ENCODE measurements around the gene AFG3L2. TPM values are rescaled to one million over a fixed set of nuclear protein-coding genes. Genes with fewer than 3 reads are reported as not detected.

Gene AFG3L2
- total and polyA plus RNA-seq, 2 experiments from 2014 or later = 50.3 to 105 TPM

- no peak overlapping the region for H3K4me3 ChIP-seq
- Mint-ChIP-seq H3K4me1 (peaks cover 7% of the 10 kb centered on the region; the same call in 2 of the 3 replicates), H3K27ac (no peak overlapping the region; the same call in 1 of the 2 replicates), H3K9me3 (no peaks in the 10 kb centered on the region), H3K27me3 (ENCODE audit: insufficient read depth, low read depth, poor library complexity) (no peaks in the 10 kb centered on the region), H3K4me3 (no peak overlapping the region), H3K36me3 (ENCODE audit: low read depth) (peaks cover 71% of the 10 kb centered on the region)
- no peaks in the 10 kb centered on the region; the same call in 1 of the 2 replicates for H3K4me1 ChIP-seq (ENCODE audit: insufficient read depth)
- ATAC-seq (no peak), DNase-seq (ENCODE audit: low spot score) (no peak)
- H3F3A ChIP-seq (replicated peaks; ENCODE audit: low read depth) = peaks cover 28% of the 10 kb centered on the region
- TF ChIP-seq POLR2AphosphoS5 (IDR thresholded peaks at IDR 0.05; ENCODE audit: low read depth) (peak; percentile 12; the same call in 1 of the 2 replicates), CTCF (conservative IDR thresholded peaks at IDR 0.05; ENCODE audit: low read depth in 2 of 2) (no peak)
- no peaks in the 10 kb centered on the region for H3K9me2 ChIP-seq (ENCODE audit: insufficient read depth)
- H3K79me2 ChIP-seq (replicated peaks; ENCODE audit: insufficient read depth) = peaks cover 32% of the 10 kb centered on the region
- H3K27ac ChIP-seq (ENCODE audit: low read depth) = 0 out of 2 replicates have a peak overlapping the region, but pooled peaks have one; percentile 72
- no peak overlapping the region for H3K4me2 ChIP-seq
- H2AFZ ChIP-seq = no peak overlapping the region
- peaks cover 13% of the 10 kb centered on the region for H3K36me3 ChIP-seq (ENCODE audit: insufficient read depth)
- peaks cover 5% of the 10 kb centered on the region for H4K20me1 ChIP-seq (replicated peaks; ENCODE audit: insufficient read depth)
- H3K27me3 ChIP-seq (ENCODE audit: insufficient read depth) = no peaks in the 10 kb centered on the region
Measured at GRCh38 chr18:12326711-12327460, 50.1 kb downstream of the AFG3L2 start.

- Histone ChIP-seq H4K20me1 (replicated peaks; ENCODE audit: insufficient read depth) (peaks cover 5% of the 10 kb centered on the region), H3K9me2 (ENCODE audit: insufficient read depth) (no peaks in the 10 kb centered on the region), H3K27ac (ENCODE audit: low read depth) (no peak overlapping the region), H3K4me3 (no peak overlapping the region), H3K4me1 (ENCODE audit: insufficient read depth) (no peaks in the 10 kb centered on the region; the same call in 1 of the 2 replicates), H3K27me3 (ENCODE audit: insufficient read depth) (no peaks in the 10 kb centered on the region), H2AFZ (no peak overlapping the region), H3F3A (replicated peaks; ENCODE audit: low read depth) (peaks cover 25% of the 10 kb centered on the region), H3K36me3 (ENCODE audit: insufficient read depth) (peaks cover 13% of the 10 kb centered on the region), H3K4me2 (no peak overlapping the region), H3K79me2 (replicated peaks; ENCODE audit: insufficient read depth) (peaks cover 39% of the 10 kb centered on the region)
- H3K27me3 Mint-ChIP-seq (ENCODE audit: insufficient read depth, low read depth, poor library complexity) = no peaks in the 10 kb centered on the region
- DNase-seq (ENCODE audit: low spot score) (no peak), ATAC-seq (no peak)
- H3K4me3 Mint-ChIP-seq = no peak overlapping the region
- no peaks in the 10 kb centered on the region for H3K9me3 Mint-ChIP-seq
- peaks cover 7% of the 10 kb centered on the region; the same call in 2 of the 3 replicates for H3K4me1 Mint-ChIP-seq
- no peak for TF ChIP-seq CTCF (conservative IDR thresholded peaks at IDR 0.05; ENCODE audit: low read depth in 2 of 2)
- TF ChIP-seq POLR2AphosphoS5 (IDR thresholded peaks at IDR 0.05; ENCODE audit: low read depth) = 0 out of 2 replicates have a peak, but pooled peaks have one; percentile 17
- no peak overlapping the region for H3K27ac Mint-ChIP-seq
- peaks cover 74% of the 10 kb centered on the region for H3K36me3 Mint-ChIP-seq (ENCODE audit: low read depth)
Measured at GRCh38 chr18:12325726-12326245, 51.2 kb downstream of the AFG3L2 start.
